ENCODE data around the gene LRP5. TPM values are rescaled to one million over a fixed set of nuclear protein-coding genes. Genes with fewer than 3 reads are reported as not detected.

The LRP5 gene
- total and polyA plus RNA-seq, 9 of the 15 experiments (the other 6 are each of a cell fraction or from before 2014, with no cell fraction given) = 0.48 to 44.2 (median 13.5) TPM

GRCh38 chr11:68361702-68362101 lies 49.3 kb downstream of the LRP5 start:
- Histone ChIP-seq H3K79me2 (ENCODE audit: control insufficient read depth, insufficient read depth, low read length) (no peaks in the 10 kb centered on the region), H3K27me3 (ENCODE audit: control insufficient read depth in 2 of 2, insufficient read depth in 2 of 2, low read length in 2 of 2) (no peaks in the 10 kb centered on the region), H3K9ac (ENCODE audit: insufficient read depth in 1 of 2, low read depth in 2 of 2, low read length in 2 of 2) (no peak overlapping the region), H3K27ac (ENCODE audit: extremely low read depth, low read depth, low read length) (no peak overlapping the region), H3K9me3 (replicated peaks; ENCODE audit: control insufficient read depth, insufficient read depth, low read depth, low read length) (no peaks in the 10 kb centered on the region), H3K4me3 (no peak overlapping the region), H4K20me1 (replicated peaks; ENCODE audit: control insufficient read depth, insufficient read depth, low read length) (no peaks in the 10 kb centered on the region), H3K36me3 (ENCODE audit: control insufficient read depth, insufficient read depth, low read length) (peaks cover 47% of the 10 kb centered on the region; the same call in 2 of the 3 replicates), H3K9me1 (ENCODE audit: control insufficient read depth, insufficient read depth, low read length) (no peaks in the 10 kb centered on the region), H3K4me2 (ENCODE audit: insufficient read depth, low read length) (no peak overlapping the region), H2AFZ (ENCODE audit: low read depth, low read length) (no peak overlapping the region), H3K4me1 (replicated peaks in 1 of 2; ENCODE audit: control insufficient read depth in 2 of 2, insufficient read depth in 2 of 2, low read length in 2 of 2) (peaks cover 0 to 3% of the 10 kb centered on the region in 2 experiments; a peak in 1 of 5 replicates)
- DNase-seq (ENCODE audit: extremely low read depth in 1 of 4, low spot score in 3 of 4) (no peak), ATAC-seq (no peak), FAIRE-seq (no peak)
- no TSS peak for BruUV-seq (replicated peaks)
- intact Hi-C loops (cut with micrococcal nuclease) (no loop called here), in situ Hi-C loops (cut with MboI) (no loop called here)
- CTCF ChIA-PET (ENCODE audit: low intra/inter-chr PET ratio) = no interaction called here
- WGBS (ENCODE audit: insufficient coverage, low coverage, missing lambda C conversion rate) = 96% methylated on average over 8 of the region's 8 CpGs
- POLR2A ChIA-PET = no interaction called here
- TF ChIP-seq ELK3 (CRISPR knock-in tag; IDR thresholded peaks at IDR 0.05) = no peak
- TF ChIP-seq SNRNP70 (optimal IDR thresholded peaks at IDR 0.05; ENCODE audit: low read depth, low read length) = no peak
- TF ChIP-seq ZNF124 (CRISPR knock-in tag; IDR thresholded peaks at IDR 0.05) = no peak
- no peak for TF ChIP-seq ARID1B (IDR thresholded peaks at IDR 0.05)
- no peak for TF ChIP-seq ILK (tag; IDR thresholded peaks at IDR 0.05; ENCODE audit: borderline replicate concordance, low read depth)
- TF ChIP-seq CXXC5 (CRISPR knock-in tag; IDR thresholded peaks at IDR 0.05) = no peak
- no peak for TF ChIP-seq POLR2H (tag; IDR thresholded peaks at IDR 0.05; ENCODE audit: low read depth)
- TF ChIP-seq GTF2F1 (IDR thresholded peaks at IDR 0.05; ENCODE audit: low read depth, low read length) = no peak
- no peak for TF ChIP-seq CBX5 (IDR thresholded peaks at IDR 0.05; ENCODE audit: borderline replicate concordance, low read depth)
- TF ChIP-seq HBP1 (CRISPR knock-in tag; IDR thresholded peaks at IDR 0.05) = no peak
- no peak for TF ChIP-seq HMG20B (CRISPR knock-in tag; IDR thresholded peaks at IDR 0.05)
- no peak for TF ChIP-seq EHMT2 (IDR thresholded peaks at IDR 0.05)

Data from K562 (cell line).